ENCODE results near the gene ACBD6.

GRCh38 chr1:180241716-180242544 is 260.4 kb downstream of the ACBD6 start:
- no peak for TF ChIP-seq CTCF (conservative IDR thresholded peaks at IDR 0.05; ENCODE audit: low read depth, low read length)
- TF ChIP-seq SMC3 (IDR thresholded peaks at IDR 0.05; ENCODE audit: low read depth, low read length): no peak
- TF ChIP-seq POLR2A (IDR thresholded peaks at IDR 0.05; ENCODE audit: low read depth, low read length): no peak
- no peak for TF ChIP-seq CEBPB (IDR thresholded peaks at IDR 0.05; ENCODE audit: low read depth, low read length)
- TF ChIP-seq RAD21 (IDR thresholded peaks at IDR 0.05; ENCODE audit: low read length): no peak
- no peak for TF ChIP-seq NFE2L2 (IDR thresholded peaks at IDR 0.05; ENCODE audit: low read depth, low read length)
- TF ChIP-seq RFX5 (IDR thresholded peaks at IDR 0.05; ENCODE audit: low read depth, low read length): no peak
- no peak for TF ChIP-seq ELK1 (IDR thresholded peaks at IDR 0.05; ENCODE audit: borderline replicate concordance, low read depth, low read length)
- no peak for TF ChIP-seq FOS (IDR thresholded peaks at IDR 0.05; ENCODE audit: low read depth, low read length)
